ENCODE results near the gene HACD2. TPM values are rescaled to one million over a fixed set of nuclear protein-coding genes. Genes with fewer than 3 reads are reported as not detected.

The HACD2 gene
- total and polyA plus RNA-seq, 2 donors (not counting 3 experiments of a cell fraction or from before 2014, with no cell fraction given) = 17.0 to 20.9 TPM

DNA sequence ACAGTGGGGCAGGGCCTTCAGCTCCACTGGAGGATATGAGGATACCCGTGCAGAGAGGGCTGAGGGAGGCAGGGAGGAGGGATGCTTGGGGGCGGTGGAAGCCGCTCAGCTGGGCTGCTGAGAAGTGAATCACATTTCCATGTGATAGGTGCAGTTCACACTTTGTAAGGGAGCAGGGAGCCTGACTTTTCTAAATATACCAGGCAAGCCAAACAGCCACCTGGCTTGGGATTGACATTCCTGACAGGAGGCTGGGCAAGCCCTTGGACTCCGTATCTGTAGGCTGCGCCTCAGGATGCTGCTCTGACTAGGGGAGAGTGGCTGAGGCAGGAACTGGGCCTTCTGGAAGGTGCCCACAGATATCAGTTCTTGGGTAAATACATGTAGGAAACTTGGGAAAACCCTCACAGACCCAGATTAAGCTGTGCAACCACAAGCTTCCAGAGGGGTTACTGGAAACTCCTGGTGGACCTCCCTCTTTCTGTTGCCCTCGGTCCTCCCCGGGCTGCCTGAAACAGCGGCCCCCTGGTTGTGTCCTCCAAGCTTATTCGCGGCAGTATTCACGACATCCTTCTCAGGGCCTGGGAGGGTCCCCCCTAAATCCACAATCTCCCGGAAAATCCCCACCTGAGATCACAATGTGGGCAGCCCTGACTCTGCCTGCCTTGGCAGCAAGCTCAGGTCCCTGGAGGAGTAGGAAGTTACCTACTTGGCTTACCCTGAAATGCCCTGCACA is 103.0 kb downstream of the HACD2 start:
- Histone ChIP-seq H3K36me3 (ENCODE audit: control insufficient read depth in 2 of 2, extremely low read depth in 1 of 2, insufficient read depth in 2 of 2, low read length in 2 of 2) (no peaks in the 10 kb centered on the region), H3K4me1 (ENCODE audit: control insufficient read depth, extremely low read depth, insufficient read depth, low read length) (no peaks in the 10 kb centered on the region), H3K27me3 (ENCODE audit: control insufficient read depth in 2 of 2, insufficient read depth in 2 of 2, low read length in 2 of 2) (peaks cover 6 to 10% of the 10 kb centered on the region in 2 experiments), H3K4me3 (replicated peaks in 1 of 3; ENCODE audit: insufficient read depth in 1 of 3, low read depth in 1 of 3, low read length in 3 of 3) (no peak overlapping the region), H2AFZ (ENCODE audit: low read depth, low read length) (no peak overlapping the region), H3K9ac (replicated peaks; ENCODE audit: extremely low read depth, insufficient read depth, low read length) (no peak overlapping the region), H3K79me2 (ENCODE audit: control insufficient read depth, insufficient read depth, low read length) (no peaks in the 10 kb centered on the region), H3K27ac (ENCODE audit: insufficient read depth, low read depth, low read length) (no peak overlapping the region), H3K9me1 (replicated peaks; ENCODE audit: control insufficient read depth, extremely low read depth, insufficient read depth, low read length) (no peaks in the 10 kb centered on the region), H4K20me1 (replicated peaks; ENCODE audit: control insufficient read depth, extremely low read depth, insufficient read depth, low read length) (no peaks in the 10 kb centered on the region), H3K4me2 (ENCODE audit: insufficient read depth, low read length) (no peak overlapping the region), H3K9me3 (replicated peaks; ENCODE audit: control insufficient read depth, insufficient read depth, low read length) (no peaks in the 10 kb centered on the region)
- no TSS peak for BruUV-seq (replicated peaks)
- FAIRE-seq = no peak
- TF ChIP-seq JUN (IDR thresholded peaks at IDR 0.05; ENCODE audit: borderline replicate concordance, insufficient read depth, insufficient read length, low read depth) (no peak), MYC (IDR thresholded peaks at IDR 0.05; ENCODE audit: low read depth, low read length) (no peak), EZH2 (IDR thresholded peaks at IDR 0.05; ENCODE audit: borderline replicate concordance, low read depth, low read length, severe bottlenecking) (no peak), POLR2A (IDR thresholded peaks at IDR 0.05; ENCODE audit: low read depth, low read length) (no peak), GATA2 (IDR thresholded peaks at IDR 0.05; ENCODE audit: insufficient read depth, insufficient read length, low read depth, low read length) (no peak)
- intact Hi-C loops (cut with micrococcal nuclease) = no loop called here
- ChIA-PET POLR2A (no interaction called here), CTCF (interaction anchor here (1.2 kb wide), 1 partner anchor 15 kb away, joined by 4 read pairs; no protein-coding TSS in a partner anchor)
- no peak for DNase-seq (ENCODE audit: low read depth, low spot score)
- dilution Hi-C loops (cut with MboI; ENCODE audit: extremely low pct_ligation_motif_present, low sequenced_read_pairs) = no loop called here

DNA sequence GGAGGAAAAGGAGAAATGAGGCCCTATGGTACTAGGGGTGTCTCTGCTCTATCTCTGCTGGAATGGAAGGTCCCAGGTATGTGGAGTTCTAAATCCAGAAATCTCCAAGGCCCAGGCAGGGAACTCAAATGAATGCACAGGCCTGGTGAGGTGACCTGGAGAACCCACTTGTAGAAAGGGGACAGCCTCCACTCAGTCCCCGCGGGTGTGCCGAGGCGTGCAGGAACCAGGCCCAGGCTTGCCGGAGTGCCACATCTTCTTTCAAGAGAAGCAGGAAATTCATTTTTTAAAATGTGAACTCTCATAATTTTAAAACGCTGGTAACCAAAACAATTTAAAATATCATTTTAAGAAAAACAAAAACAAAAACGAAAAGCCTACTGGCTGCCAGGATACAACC is 103.8 kb downstream of the HACD2 start:
- ChIA-PET POLR2A (no interaction called here), CTCF (no interaction called here)
- dilution Hi-C loops (cut with MboI; ENCODE audit: extremely low pct_ligation_motif_present, low sequenced_read_pairs) = no loop called here
- no peaks in the 10 kb centered on the region for H3K4me1 ChIP-seq (ENCODE audit: control insufficient read depth, extremely low read depth, insufficient read depth, low read length)
- H3K9ac ChIP-seq (replicated peaks; ENCODE audit: extremely low read depth, insufficient read depth, low read length) = no peak overlapping the region
- no peaks in the 10 kb centered on the region for H3K9me1 ChIP-seq (replicated peaks; ENCODE audit: control insufficient read depth, extremely low read depth, insufficient read depth, low read length)
- H3K27me3 ChIP-seq (ENCODE audit: control insufficient read depth in 2 of 2, insufficient read depth in 2 of 2, low read length in 2 of 2) = peaks cover 6 to 10% of the 10 kb centered on the region in 2 experiments
- intact Hi-C loops (cut with micrococcal nuclease) = no loop called here
- H3K9me3 ChIP-seq (replicated peaks; ENCODE audit: control insufficient read depth, insufficient read depth, low read length) = no peaks in the 10 kb centered on the region
- H3K27ac ChIP-seq (ENCODE audit: insufficient read depth, low read depth, low read length) = no peak overlapping the region
- no peak for DNase-seq (ENCODE audit: low read depth, low spot score)
- no peaks in the 10 kb centered on the region for H4K20me1 ChIP-seq (replicated peaks; ENCODE audit: control insufficient read depth, extremely low read depth, insufficient read depth, low read length)
- H3K4me2 ChIP-seq (ENCODE audit: insufficient read depth, low read length) = no peak overlapping the region
- no peak for FAIRE-seq
- H2AFZ ChIP-seq (ENCODE audit: low read depth, low read length) = no peak overlapping the region
- BruUV-seq (replicated peaks) = no TSS peak
- no peaks in the 10 kb centered on the region for H3K79me2 ChIP-seq (ENCODE audit: control insufficient read depth, insufficient read depth, low read length)
- TF ChIP-seq GATA2 (IDR thresholded peaks at IDR 0.05; ENCODE audit: insufficient read depth, insufficient read length, low read depth, low read length) = no peak
- TF ChIP-seq EZH2 (IDR thresholded peaks at IDR 0.05; ENCODE audit: borderline replicate concordance, low read depth, low read length, severe bottlenecking) = no peak
- no peak for TF ChIP-seq FOS (IDR thresholded peaks at IDR 0.05; ENCODE audit: borderline replicate concordance, insufficient read depth, low read length)
- TF ChIP-seq MYC (IDR thresholded peaks at IDR 0.05; ENCODE audit: low read depth, low read length) = no peak
- TF ChIP-seq, protein P1, sequence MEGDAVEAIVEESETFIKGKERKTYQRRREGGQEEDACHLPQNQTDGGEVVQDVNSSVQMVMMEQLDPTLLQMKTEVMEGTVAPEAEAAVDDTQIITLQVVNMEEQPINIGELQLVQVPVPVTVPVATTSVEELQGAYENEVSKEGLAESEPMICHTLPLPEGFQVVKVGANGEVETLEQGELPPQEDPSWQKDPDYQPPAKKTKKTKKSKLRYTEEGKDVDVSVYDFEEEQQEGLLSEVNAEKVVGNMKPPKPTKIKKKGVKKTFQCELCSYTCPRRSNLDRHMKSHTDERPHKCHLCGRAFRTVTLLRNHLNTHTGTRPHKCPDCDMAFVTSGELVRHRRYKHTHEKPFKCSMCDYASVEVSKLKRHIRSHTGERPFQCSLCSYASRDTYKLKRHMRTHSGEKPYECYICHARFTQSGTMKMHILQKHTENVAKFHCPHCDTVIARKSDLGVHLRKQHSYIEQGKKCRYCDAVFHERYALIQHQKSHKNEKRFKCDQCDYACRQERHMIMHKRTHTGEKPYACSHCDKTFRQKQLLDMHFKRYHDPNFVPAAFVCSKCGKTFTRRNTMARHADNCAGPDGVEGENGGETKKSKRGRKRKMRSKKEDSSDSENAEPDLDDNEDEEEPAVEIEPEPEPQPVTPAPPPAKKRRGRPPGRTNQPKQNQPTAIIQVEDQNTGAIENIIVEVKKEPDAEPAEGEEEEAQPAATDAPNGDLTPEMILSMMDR (IDR thresholded peaks at IDR 0.05; ENCODE audit: extremely low read depth in 1 of 2, insufficient read depth in 1 of 2, low read depth in 1 of 2, low read length in 2 of 2) = no peak
- no peak for TF ChIP-seq POLR2AphosphoS5 (IDR thresholded peaks at IDR 0.05; ENCODE audit: insufficient read depth, low read depth, low read length)
- TF ChIP-seq, protein P2, sequence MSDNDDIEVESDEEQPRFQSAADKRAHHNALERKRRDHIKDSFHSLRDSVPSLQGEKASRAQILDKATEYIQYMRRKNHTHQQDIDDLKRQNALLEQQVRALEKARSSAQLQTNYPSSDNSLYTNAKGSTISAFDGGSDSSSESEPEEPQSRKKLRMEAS (IDR thresholded peaks at IDR 0.05; ENCODE audit: insufficient read depth, insufficient read length) = no peak
- no peak for TF ChIP-seq POLR2A (IDR thresholded peaks at IDR 0.05; ENCODE audit: low read depth, low read length)
- no peak for TF ChIP-seq JUN (IDR thresholded peaks at IDR 0.05; ENCODE audit: borderline replicate concordance, insufficient read depth, insufficient read length, low read depth)
- no peaks in the 10 kb centered on the region for H3K36me3 ChIP-seq (ENCODE audit: control insufficient read depth in 2 of 2, extremely low read depth in 1 of 2, insufficient read depth in 2 of 2, low read length in 2 of 2)
- no peak overlapping the region for H3K4me3 ChIP-seq (replicated peaks in 1 of 3; ENCODE audit: insufficient read depth in 1 of 3, low read depth in 1 of 3, low read length in 3 of 3)

Data from endothelial cell of umbilical vein (primary cell).